Ramos (cell line): ENCODE measurements around the gene OPCML.

Experiments used
- in situ Hi-C: fragments of 300-500 bp; cut with MboI; formaldehyde crosslinking; loops from one replicate; pipeline ENCODE4 v1.14.3; 2022; ENCODE audit warnings: low sequenced_read_pairs; ENCODE audit not compliant: unreplicated experiment

The OPCML gene

DNA sequence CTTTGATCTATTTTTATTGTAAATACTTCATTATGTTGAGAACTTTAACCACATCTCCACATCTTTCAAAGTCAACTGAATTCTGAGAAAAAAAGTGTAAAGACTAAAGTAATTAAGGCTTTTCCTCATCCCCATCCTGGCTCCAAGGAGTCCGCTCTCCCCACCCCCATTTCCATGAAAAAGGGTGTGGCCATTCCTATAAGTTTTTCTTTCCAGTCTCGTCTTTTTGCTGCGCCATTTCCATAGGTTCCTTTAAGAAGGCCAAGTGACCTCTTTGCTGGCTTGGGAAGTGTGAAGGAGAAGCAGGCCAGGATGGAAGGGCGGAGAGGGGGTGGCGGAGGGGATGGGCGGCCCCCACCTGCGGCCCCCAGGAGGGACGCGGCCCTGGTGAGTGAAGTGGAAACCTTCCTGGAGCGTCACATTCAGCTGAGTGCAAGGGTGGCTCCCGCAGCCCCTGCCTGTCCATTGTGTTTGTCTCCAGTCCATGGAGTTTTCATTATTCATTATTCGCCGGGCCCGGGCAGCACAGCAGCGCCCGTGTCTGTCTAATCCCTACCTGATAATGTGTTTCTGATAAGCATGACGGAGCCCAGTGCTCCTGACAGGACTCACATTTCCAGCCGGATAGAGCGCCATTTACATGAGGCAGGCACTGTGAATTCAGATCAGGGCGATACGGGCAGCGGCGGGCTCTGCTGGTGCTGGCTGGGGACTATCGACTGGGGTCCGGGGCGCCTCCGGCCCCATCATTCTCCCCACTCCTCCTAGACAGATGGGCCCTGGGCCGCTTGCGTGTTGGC lies 739.8 kb downstream of the OPCML start:
- in situ Hi-C loops, result no loop called here

DNA sequence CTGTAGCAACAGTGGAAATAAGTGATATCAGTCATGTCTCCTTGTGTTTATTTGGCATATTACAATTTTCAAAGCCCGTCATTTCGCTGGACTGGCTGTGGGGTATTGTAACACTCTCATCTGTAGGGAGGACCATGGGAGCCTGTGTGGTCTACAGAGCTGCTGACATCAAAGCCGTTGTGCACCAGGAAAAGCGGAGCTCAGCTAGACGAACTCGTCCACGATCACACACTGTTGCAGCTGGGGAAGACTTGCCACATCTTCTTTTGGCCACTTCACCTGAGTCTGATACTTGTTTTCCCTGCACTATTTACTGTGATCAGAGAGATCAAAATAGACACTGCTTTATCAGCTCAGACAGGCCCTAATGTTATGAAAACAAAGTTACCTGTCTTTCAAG lies 741.3 kb downstream of the OPCML start:
- in situ Hi-C loops, result no loop called here

DNA sequence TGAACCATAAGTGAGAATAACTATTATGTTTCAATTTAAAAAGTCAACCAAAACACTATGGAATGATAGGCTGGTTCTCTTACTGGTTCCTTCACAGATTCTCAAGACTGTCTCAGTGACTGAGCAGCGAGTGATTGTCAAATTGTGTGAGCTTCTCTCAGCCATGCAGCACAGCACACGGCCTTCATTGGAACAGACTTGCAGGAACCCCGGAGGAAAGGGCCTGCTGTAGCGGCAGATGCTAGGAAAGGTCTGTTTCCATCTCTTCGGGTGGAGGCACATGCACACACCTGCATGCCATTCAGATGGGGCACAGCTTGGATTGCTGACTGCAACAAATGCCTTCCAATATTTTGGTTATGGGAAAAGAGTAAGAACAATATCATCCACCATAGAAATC lies 741.8 kb downstream of the OPCML start:
- in situ Hi-C loops, result no loop called here

DNA sequence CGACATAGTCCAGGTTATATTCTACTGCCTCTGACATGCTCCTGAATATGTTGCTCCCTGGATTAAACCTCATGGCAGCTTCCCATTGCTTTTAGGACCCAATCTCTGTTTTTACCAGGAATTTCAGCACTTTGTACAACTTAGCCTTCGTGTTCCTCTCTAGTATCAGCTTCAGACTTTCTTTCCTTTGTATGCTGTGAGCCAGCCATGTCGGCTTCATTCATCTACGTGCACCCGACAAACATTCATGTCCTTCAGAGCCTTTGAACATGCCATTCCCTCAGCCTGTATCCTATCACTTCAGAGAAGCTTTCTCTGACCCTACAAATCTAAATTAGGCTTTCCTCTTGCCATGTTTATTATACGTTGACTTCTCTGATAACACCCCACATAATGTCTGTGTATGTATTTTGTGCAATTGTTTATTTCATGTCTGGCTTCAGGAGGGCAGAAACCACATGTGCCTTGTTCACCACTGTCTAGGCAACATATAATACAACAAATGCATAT lies 743.4 kb downstream of the OPCML start:
- in situ Hi-C loops, result no loop called here

DNA sequence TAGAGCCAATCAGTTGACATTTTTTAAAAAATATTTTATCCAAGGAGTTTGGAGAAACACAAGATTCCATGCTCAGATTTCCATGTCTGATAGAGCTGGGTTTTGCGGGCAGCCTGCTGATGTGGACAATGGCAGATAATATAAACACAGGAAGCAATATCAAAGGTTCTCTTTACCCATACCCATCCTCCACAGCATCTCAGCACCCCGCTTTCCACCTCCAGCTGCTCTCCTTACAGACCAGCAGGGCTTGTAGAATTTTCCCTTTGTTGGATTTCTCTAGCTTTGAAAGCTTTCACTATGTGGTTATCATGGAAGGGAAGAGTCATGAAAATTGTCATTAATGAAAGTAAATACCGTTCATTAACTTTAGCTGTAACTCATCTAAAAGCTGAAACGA lies 746.4 kb downstream of the OPCML start:
- in situ Hi-C loops, result no loop called here

DNA sequence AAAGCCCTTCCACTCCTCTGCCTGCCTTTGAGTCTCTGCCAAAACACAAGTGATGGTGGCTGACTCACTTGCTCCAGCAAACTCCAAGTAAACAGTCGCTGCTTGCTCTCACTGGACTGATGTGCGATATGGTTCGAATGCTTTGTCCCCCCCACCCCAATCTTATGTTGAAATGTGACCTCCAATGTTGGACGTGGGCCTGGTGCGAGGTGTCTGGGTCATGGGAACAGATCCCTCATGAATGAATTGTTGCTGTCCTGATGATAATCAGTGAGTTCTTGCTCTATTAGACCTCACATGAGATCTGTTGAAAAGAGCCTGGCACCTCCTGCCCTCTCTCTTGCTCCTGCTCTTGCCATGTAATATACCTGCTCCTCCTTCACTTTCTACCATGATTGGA lies 747.9 kb downstream of the OPCML start:
- in situ Hi-C loops, result no loop called here

DNA sequence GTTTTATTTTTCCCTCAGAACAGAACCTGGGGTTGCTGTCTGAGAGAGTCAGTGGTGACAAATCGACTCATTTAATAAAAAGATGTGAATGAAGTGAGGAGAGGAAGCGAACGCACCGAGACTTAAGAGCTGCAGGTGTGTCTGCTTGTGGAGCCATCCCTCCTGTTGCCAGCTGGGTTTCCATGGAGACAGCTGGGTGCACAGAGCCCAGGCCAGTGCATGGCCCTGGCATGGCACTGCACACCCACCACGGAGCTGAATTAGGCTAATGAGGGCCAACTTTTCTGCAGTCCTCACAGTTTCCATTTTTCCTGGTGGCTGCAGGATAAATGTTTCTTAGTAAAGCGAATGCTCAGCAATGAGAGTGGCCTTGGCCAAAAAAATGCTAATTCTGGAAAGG lies 750.2 kb downstream of the OPCML start:
- in situ Hi-C loops, result no loop called here

DNA sequence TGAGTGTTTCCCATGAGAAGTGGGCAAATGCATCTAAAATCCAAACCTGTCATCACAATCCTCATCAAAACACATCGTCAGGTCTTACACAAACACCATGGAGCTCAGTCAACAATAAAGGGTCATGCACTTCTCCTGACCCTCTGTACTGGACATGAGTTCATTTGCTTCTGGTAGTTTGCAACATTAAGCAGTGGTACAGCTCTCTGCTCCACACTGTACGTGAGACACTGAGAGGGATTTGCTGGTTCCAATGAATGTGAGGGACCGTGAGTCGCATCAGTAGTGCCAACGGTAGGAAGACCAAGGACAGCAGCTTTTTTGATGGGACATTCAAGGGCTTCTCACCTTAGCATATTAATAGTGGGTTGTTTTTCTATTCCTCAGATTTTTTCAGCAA lies 752.3 kb downstream of the OPCML start:
- in situ Hi-C loops, result no loop called here

DNA sequence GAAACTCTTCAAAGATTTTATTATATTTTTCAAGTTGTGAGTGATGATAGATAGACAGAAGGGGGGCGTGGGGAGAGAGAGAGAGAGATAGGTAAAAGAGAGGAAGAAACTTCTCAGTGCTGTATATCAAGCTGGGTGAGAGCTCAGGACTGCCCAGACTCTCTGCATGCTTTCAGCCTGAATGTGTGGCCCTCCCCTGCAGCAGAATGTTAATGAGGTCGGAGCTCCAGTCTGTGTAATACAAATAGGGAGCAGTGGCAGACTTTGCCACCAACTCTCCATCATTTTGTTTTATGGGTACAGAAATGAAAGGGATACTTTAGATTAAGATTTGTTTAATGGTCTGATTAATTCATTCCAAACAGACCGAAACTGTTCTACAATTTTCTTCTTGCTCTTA lies 752.8 kb downstream of the OPCML start:
- in situ Hi-C loops, result no loop called here

DNA sequence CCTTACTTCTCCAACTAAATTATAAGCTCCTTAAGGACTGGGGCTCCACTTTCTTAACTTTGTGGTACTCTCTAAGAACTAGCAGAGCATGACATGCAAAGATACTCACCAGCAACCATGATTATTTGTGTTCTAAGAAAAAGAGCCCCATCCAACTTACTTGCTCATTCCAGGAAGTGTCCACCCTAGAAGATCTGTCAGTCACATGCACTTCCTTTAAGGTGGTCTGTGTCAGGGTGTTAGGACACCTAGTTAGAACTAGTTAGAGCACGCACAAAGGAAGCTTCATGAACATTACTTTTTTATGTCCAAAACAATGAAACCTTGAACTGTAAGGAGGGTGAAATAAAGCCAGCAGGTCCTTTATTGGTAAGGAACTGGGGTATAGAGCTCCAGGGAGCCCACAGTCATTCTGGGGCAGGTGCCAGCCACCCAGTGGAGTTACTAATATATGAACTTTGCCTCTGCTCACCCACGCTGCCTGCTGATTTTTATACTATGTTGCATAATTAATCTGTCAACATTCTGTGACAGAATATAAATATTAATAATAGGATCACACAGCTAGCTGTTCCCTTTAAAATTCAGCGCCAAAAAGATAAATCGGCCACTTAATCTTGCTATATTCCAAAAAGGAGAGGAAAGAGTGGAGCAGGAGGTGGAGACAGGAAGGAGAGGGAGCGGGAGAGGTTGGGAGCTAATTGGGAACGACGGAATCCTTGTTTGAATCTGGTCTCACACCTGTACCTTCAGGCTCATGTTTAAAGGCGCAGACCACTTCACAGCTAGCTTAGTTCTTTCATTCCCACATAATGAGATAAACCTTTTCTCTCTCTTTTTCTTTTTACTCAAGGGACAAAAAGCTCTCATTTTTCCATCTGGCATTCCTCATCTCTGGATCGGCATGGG lies 755.0 kb downstream of the OPCML start:
- in situ Hi-C loops, result no loop called here

DNA sequence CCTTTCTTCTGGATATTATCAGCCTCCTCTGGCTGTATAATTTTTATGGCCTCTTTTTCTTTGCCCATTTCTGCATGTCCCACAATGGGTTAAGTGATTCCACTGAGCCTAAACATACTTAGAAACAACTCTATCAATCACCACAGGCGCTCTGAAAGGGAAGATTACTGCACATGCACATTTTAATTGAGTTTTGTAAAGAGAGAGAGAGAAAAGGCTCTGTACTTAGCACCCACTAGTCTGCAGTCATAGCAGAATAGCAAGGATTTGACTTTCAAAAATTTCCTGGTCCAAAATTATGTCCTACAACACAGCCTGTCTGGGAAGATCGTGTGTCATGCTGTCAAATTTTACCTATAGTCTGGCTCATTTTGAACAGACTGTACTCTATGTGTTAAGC lies 758.5 kb downstream of the OPCML start:
- in situ Hi-C loops, result no loop called here

DNA sequence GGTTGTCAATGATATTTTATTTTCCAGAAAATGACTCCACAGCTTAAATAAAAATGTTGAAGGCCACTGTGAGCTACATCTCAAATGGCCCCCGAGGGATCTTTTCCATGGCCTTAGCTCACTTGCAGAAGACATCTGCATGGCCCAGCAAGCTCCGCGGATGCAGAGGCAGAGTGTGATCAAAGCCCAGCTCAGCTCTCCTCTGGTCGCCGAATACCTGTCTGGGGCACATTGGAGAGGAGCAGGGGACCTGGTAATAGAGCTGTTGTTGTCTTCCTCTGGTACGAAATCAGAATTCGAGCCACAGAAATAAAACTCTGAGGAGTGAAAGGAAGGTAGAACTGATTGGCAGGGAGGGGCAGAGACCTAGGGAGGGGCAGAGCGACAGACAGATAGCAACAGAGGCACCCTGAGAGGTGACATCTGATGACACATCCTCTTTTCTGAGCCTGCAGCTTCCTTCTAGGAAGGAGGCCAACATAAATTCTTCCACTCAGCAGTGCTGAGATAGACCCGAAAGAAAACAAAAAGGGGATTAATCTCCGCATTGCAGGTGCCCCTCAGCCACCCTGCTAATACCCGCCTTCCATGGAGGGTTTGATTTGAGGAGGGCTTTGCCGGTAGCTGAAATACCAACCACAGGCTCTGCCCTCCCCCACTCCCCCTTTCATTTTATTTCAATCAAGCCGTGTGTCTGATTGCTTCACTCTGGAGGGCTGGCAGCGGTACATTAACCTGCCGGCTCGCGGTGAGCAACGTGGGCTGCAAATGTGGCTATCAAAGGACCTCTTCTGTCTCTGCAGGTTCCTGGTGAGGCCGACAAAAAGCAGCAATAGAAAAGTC lies 759.4 kb downstream of the OPCML start:
- in situ Hi-C loops, result no loop called here

DNA sequence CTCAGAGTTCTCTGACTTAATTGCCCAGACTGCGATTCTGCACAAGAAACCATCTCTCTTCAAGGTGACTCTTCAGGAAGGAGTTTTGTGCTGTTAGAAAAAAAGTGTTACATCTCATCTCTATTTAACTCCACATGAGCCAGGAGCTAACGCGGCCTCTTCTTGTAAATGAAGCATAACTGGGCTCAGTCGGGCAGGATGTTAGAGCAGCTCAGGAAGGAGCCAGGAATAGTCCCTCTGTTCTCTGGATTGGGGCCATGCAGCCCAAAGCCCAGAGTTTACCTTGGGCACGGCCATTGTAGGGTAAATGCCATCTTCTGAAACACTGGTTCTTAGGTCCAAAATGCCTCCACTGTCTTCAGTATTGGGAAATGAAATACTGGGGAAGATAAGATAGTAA lies 760.6 kb downstream of the OPCML start:
- in situ Hi-C loops, result no loop called here

DNA sequence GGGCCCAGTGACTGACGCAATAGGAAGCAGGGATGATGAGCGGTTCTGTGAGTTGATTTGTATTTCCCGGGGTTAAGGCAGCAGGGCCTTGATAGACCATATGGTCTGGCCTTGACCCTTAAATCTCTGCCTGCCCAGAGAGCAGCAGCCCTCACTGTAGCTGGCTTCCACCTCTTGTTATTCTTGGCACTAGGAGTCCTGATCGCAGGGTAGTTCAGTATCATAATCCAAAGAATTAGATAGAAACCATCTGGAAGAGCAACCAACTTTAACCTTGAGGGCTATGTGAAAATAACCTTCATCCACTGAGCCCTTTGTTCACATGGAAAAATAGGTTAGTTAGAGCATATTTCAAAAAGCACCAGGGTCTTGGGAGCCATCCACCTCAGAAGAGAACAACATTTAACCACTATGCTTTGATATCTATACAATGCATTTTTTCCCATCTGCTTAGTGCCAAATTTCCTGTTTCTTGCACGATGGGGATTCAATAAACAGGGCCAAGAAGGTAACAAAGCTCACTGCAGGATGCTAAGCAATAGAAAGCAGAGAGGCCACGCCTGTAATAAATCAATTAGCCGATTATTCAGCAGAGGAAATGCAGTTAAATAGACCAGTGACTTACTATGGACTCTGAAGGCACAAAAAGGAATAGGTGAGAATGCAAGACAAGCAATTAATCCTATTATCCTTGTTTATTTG lies 761.3 kb downstream of the OPCML start:
- in situ Hi-C loops, result no loop called here

DNA sequence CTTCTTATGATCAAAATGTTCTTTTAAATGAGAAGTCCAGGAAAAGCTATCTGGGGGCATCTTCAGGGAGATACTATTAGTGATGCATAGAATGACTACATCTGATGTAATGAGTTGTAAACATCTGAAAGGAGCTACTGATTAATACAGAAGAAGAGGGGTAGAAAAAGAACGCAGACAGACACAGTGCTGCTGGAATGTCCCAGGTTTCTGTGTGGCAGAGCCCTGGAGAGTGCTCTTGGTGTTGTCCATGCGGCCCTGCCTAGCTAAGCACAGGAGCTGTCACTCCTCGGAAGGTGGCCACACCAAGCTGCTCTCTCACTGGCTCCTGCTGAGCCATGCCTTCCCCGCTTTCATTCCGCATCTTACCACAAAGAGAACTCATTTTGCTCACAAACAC lies 768.8 kb downstream of the OPCML start:
- in situ Hi-C loops, result no loop called here

DNA sequence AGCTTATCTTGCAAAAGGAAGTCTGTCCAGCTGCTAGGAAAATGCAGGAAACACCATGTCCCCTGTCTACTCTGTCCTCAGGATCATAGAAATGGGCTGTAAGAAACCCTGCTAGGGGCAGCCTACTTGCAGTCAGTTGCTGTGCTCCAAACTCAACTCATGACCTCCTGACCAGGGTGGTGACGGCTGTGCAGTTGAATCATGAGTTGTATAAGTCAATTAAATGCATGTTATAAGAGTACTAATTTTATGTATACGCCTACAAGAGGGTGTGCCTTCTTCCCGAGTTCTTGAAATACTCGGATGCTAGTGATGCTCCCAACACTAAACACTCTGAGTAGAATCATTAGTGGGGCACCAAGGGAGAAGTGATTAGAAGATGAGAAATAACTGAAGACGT lies 776.4 kb downstream of the OPCML start:
- in situ Hi-C loops, result no loop called here

DNA sequence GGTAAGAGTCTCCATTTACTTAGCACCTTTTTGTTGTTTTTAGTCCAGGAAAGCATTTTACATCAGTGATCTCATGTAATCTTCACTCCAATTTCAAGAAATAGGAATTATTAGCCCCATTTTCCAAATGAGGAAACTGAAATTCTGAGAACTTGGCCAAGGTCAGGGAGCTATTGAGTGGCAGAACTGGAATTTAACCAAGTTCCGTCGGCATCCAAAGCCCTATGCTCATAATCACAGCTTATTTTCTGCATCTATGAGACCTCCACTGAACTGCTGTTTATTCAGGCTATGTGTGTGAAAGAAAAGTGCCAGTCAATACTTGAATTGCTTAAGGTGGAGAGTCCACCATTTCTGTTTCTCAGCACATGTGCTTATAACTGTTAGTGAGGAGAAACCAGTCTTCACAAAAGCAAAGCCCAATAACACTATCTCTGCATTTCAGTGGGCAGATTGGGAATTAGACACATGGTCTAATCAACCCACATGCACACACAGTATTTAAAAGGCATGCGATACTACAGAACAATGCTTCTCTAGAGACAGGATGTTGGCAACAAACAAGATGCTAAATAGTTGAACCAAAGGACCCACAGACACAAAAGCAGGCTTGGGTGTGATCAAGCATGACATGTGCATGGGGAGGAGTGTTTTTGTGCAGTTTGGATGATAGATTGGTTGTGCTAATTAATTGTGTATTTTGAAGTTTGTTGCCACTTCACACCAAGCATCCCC lies 780.6 kb downstream of the OPCML start:
- in situ Hi-C loops, result no loop called here

DNA sequence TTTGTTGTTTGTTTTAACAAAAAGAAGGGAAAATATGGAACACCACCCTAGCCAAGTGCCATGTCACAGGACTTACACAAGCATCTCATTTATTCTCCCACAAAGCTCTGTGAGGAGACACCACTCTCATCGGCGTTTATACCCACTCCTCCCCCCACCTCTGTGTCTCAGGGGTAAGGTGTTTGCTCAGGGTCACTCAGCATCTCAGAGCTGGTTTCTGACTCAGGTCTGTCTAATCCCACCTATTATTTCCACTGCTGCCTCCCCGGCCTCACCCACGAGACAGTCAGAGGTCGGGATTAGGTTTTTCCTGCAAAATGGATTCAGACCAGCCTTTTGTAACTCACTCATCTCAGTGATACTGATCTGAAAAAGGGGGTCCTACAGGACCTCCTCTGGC lies 786.0 kb downstream of the OPCML start:
- in situ Hi-C loops, result no loop called here

DNA sequence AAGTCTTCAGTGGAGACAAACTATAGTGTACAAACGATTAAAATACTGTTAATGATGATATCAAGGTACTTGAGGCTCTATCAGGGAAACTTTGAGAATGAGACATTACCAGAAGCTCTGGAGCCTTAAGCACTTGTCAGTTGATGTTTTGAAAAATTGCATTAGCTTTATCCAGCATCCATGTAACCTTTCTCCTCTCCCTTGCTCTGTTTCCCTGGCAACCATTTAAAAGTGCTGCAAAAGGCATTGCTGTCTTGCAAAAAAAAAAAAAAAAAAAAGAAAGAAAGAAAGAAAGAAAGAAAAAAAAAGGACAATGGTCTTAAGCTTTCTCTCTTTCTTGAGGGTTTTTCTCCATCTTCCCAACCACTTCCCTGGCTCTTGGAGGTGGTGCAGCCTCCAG lies 787.0 kb downstream of the OPCML start:
- in situ Hi-C loops, result no loop called here
